ENCODE data around the gene SHMT2.
"Not testable (repeated sequence)": the region's sequence is repeated elsewhere in the genome, so short reads cannot be mapped to it uniquely, and the experiment has no call there.

SHMT2 gene

GRCh38 chr12:57272337-57273151, 43.0 kb downstream of the SHMT2 start:
- DNase-seq = no peak

DNA sequence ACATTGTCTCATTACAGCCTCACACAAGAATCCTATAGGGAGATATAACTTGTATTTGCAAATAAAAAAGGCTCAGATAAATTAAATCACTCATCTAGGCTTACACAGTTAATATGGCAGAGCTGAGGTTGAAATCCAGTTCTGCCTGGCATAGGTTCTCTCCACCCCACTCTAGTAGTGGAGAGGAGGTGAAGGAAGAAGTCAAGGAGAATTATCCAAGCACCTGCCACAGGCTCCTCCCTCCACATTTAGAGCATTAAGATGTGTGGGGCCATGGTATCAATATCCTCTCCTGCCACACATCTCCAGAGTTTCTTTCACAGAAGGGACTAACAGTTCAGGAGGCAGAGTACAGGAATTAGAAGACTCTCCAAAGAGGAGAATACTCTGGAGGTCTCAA, 44.0 kb downstream of the SHMT2 start:
- no peak for DNase-seq

DNA sequence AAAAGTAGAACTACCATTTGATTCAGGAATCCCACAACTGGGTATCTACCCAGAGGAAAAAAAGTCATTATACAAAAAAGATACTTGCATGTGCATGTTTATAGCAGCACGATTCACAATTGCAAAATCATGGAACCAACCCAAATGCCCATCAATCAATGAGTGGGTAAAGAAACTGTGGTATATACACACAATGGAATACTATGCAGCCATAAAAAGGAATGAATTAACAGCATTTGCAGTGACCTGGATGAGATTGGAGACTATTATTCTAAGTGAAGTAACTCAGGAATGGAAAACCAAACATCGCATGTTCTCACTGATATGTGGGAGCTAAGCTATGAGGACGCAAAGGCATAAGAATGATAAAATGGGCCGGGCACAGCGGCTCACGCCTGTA, 46.7 kb downstream of the SHMT2 start:
- DNase-seq = not testable (repeated sequence)

- DNase-seq = no peak
Observed at GRCh38 chr12:57276935-57277563, 47.5 kb downstream of the SHMT2 start.

- DNase-seq = no peak
Observed at GRCh38 chr12:57278465-57279381, 49.2 kb downstream of the SHMT2 start.

DNA sequence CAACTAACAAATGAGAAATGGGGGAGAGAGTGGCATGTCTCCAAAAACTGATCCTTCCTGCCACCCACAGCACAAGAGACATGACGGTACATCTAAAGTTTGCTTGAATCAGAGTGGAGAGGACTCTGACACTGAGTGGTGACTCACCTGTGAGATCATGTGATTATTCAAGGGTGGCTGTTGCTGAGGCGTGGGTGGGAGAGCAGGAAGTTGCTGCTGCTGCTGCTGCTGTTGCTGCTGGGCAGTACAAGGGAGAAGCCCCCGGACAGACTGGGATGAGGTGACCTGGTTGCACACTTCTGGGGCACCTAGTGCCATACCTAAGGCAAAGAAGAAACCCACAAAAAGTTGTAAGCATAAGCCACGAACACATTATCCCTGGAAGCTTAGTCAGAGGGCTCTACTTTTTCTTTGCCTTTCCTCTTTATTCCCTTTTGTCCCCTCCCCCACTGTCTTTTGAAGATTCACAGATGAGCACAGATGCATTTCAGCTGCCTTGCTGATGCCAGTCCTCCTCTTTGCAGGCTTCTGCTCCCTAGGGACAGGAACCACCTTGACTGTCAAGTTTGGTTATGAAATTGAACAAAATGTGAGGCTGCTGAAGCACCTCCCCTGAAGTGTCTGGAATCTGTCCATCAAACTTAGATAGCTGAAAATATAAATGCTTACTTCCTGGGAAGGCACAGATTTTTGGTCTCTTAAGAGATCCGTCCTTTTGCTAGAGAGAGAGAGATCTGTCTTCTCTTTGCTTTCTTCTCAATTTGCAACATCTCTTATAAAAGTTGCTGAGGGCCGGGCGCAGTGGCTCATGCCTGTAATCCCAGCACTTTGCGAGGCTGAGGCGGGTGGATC, 50.9 kb downstream of the SHMT2 start:
- DNase-seq = no peak

DNA sequence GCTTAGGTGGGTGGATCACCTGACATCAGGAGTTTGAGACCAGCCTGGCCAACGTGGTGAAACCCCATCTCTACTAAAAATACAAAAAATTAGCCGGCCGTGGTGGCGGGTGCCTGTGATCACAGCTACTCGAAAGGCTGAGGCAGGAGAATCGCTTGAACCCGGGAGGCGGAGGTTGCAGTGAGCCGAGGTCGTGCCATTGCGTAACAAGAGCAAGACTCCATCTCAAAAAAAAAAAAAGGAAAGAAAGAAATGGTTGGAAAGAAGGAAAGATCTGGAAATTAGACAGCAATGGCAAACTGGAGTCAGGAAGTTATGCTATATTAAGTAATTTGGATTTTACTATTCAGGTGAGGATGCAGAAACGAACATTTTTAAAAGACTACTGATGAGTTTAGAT, 52.6 kb downstream of the SHMT2 start:
- not testable (repeated sequence) for DNase-seq
